HepG2 (cell line): Measurements from ENCODE around the gene ANO4.

Experiments used
- AGO2 ChIP-seq: fragments of 200-400 bp; formaldehyde crosslinking; optimal IDR thresholded peaks from 2 replicates; pipeline ENCODE3; 2017; ENCODE audit warnings: mild to moderate bottlenecking, low read depth, low read length, moderate library complexity
- ATF1 ChIP-seq: IDR thresholded peaks from 2 replicates; pipeline ENCODE4 v1.6.1; 2016; ENCODE audit warnings: mild to moderate bottlenecking, control low read depth
- CTCF ChIP-seq: sonication (generic); formaldehyde crosslinking; IDR thresholded peaks from 2 replicates; pipeline ENCODE4 v1.5.0; 2020; ENCODE audit warnings: mild to moderate bottlenecking, missing genetic modification reagents, moderate library complexity
- EZH2 ChIP-seq: conservative IDR thresholded peaks from 2 replicates; pipeline ENCODE4 v1.6.1; 2012; ENCODE audit warnings: mild to moderate bottlenecking, low read depth, low read length, moderate library complexity
- HNRNPL ChIP-seq: fragments of 200-400 bp; formaldehyde crosslinking; IDR thresholded peaks from 2 replicates; pipeline ENCODE4 v1.6.1; 2017; ENCODE audit warnings: mild to moderate bottlenecking, low read depth, low read length
- NFE2 ChIP-seq: sonication (generic); formaldehyde crosslinking; IDR thresholded peaks from 2 replicates; pipeline ENCODE4 v1.4.0; 2020; ENCODE audit warnings: missing genetic modification reagents
- PAWR ChIP-seq: sonication (generic); formaldehyde crosslinking; IDR thresholded peaks from 2 replicates; pipeline ENCODE4 v1.4.0; 2020; ENCODE audit warnings: missing genetic modification reagents, mild to moderate bottlenecking, borderline replicate concordance
- POLR2AphosphoS2 ChIP-seq: IDR thresholded peaks from 2 replicates; pipeline ENCODE4 v1.6.1; 2011; ENCODE audit warnings: low read depth, low read length, improper control_type of control experiment
- POLR2AphosphoS5 ChIP-seq: IDR thresholded peaks from 2 replicates; pipeline ENCODE4 v1.6.1; 2012; ENCODE audit warnings: low read depth, low read length
- RBAK ChIP-seq: sonication (generic); formaldehyde crosslinking; IDR thresholded peaks from 2 replicates; pipeline ENCODE4 v1.5.1; 2020; ENCODE audit warnings: mild to moderate bottlenecking, missing genetic modification reagents
- RBM22 ChIP-seq: fragments of 200-400 bp; formaldehyde crosslinking; optimal IDR thresholded peaks from 2 replicates; pipeline ENCODE3; 2017; ENCODE audit warnings: mild to moderate bottlenecking, low read length, moderate library complexity
- SNAPC5 ChIP-seq: sonication (generic); formaldehyde crosslinking; IDR thresholded peaks from 2 replicates; pipeline ENCODE4 v1.8.1; 2023; ENCODE audit warnings: mild to moderate bottlenecking, missing genetic modification reagents, borderline replicate concordance
- ZNF337 ChIP-seq: sonication (generic); formaldehyde crosslinking; IDR thresholded peaks from 2 replicates; pipeline ENCODE4 v1.5.1; 2020; ENCODE audit warnings: missing genetic modification reagents, low read depth, mild to moderate bottlenecking, borderline replicate concordance

- TF ChIP-seq POLR2AphosphoS5 (no peak), POLR2AphosphoS2 (no peak), HNRNPL (no peak), CTCF (no peak), SNAPC5 (CRISPR knock-in tag) (no peak), RBM22 (no peak), EZH2 (no peak), AGO2 (no peak), ATF1 (CRISPR knock-in tag) (no peak), NFE2 (no peak), ZNF337 (CRISPR knock-in tag) (no peak), RBAK (no peak), PAWR (CRISPR knock-in tag) (no peak)
Observed at GRCh38 chr12:100823963-100824362, 29.4 kb downstream of the ANO4 start.
